VCaP (cell line): ENCODE results near the gene TNFAIP2.
"Not testable (repeated sequence)": the region's sequence is repeated elsewhere in the genome, so short reads cannot be mapped to it uniquely, and the experiment has no call there.

Experiments used
- H3K27ac ChIP-seq: fragments of 450-650 bp; 2 replicates; pipeline ENCODE4 v1.5.1; 2017
- CTCF ChIP-seq: fragments of 450-650 bp; conservative IDR thresholded peaks from 2 replicates; pipeline ENCODE4 v1.5.1; 2017; ENCODE audit warnings: mild to moderate bottlenecking, moderate library complexity

The TNFAIP2 gene

GRCh38 chr14:103164006-103164405, 40.7 kb downstream of the TNFAIP2 start:
- no peak for TF ChIP-seq CTCF
- no peak overlapping the region for H3K27ac ChIP-seq

GRCh38 chr14:103164779-103165178, 41.5 kb downstream of the TNFAIP2 start:
- no peak for TF ChIP-seq CTCF
- no peak overlapping the region for H3K27ac ChIP-seq

GRCh38 chr14:103165323-103165722, 42.1 kb downstream of the TNFAIP2 start:
- no peak for TF ChIP-seq CTCF
- no peak overlapping the region for H3K27ac ChIP-seq

- H3K27ac ChIP-seq = no peak overlapping the region
- TF ChIP-seq CTCF = no peak
These were observed 46.7 kb downstream of the TNFAIP2 start for GRCh38 chr14:103169954-103170353.

- not testable (repeated sequence) for H3K27ac ChIP-seq
These were observed 47.9 kb downstream of the TNFAIP2 start for GRCh38 chr14:103171206-103171605.

GRCh38 chr14:103172921-103173320, 49.7 kb downstream of the TNFAIP2 start:
- no peak for TF ChIP-seq CTCF

GRCh38 chr14:103173887-103174286, 50.6 kb downstream of the TNFAIP2 start:
- H3K27ac ChIP-seq = not testable (repeated sequence)

More at GRCh38 chr14:103172921-103173320, 49.7 kb downstream of the TNFAIP2 start:
- H3K27ac ChIP-seq = no peak overlapping the region

GRCh38 chr14:103176176-103176575, 52.9 kb downstream of the TNFAIP2 start:
- not testable (repeated sequence) for H3K27ac ChIP-seq

GRCh38 chr14:103177376-103177775, 54.1 kb downstream of the TNFAIP2 start:
- no peak overlapping the region for H3K27ac ChIP-seq
- no peak for TF ChIP-seq CTCF
